ENCODE measurements around the gene ANKRD40. TPM values are rescaled to one million over a fixed set of nuclear protein-coding genes. Genes with fewer than 3 reads are reported as not detected.

Gene ANKRD40
- total RNA-seq (10 to 100 TPM; 35.5 to 39.5 TPM), polyA plus RNA-seq (1 to 10 TPM; 2.8 to 5.2 (median 4.3) TPM), total RNA-seq (48.9 to 124 (median 67.8) reads per million in 6 experiments)

GRCh38 chr17:50707289-50708049 lies at the start of gene ANKRD40:
ANKRD40 (minus strand) TSS chr17:50707914; CDS start chr17:50707654, 260 bp downstream.
- Mint-ChIP-seq H3K27ac (peak within 1 kb of the TSS; percentile 94 to 100 (median 98)), H3K4me3 (peak within 1 kb of the TSS; percentile 91 to 99 (median 96)), H3K27me3 (no peaks in the 10 kb centered on the region), H3K4me1 (peaks cover 24 to 62% (median 48%) of the 10 kb centered on the region in 4 donors), H3K9me3 (no peaks in the 10 kb centered on the region), H3K36me3 (peaks cover 0 to 24% (median 0%) of the 10 kb centered on the region in 3 donors)
- ATAC-seq (peak; percentile 79 to 86), DNase-seq (peak; percentile 78 to 95 (median 90))
- POLR2A ChIA-PET = interaction anchor here (0.7 to 5.9 kb wide), 9 partner anchors 10 to 1866 kb away, joined by 3 to 110 read pairs (median 4); partner anchors contain the start of genes LUC7L3 and TOB1

GRCh38 chr17:50754521-50754920 lies 46.8 kb upstream of the ANKRD40 start:
- DNase-seq (no peak), ATAC-seq (no peak)
- peak overlapping the region in 4 of 10 donors; percentile 11 to 42 (median 34) for H3K27ac Mint-ChIP-seq
- H3K27me3 Mint-ChIP-seq = no peaks in the 10 kb centered on the region
- H3K36me3 Mint-ChIP-seq = peaks cover 4 to 62% (median 4%) of the 10 kb centered on the region in 3 donors
- POLR2A ChIA-PET = no interaction called here
- no peaks in the 10 kb centered on the region for H3K9me3 Mint-ChIP-seq
- H3K4me3 Mint-ChIP-seq = no peak overlapping the region
- peaks cover 0 to 6% (median 3%) of the 10 kb centered on the region in 4 donors for H3K4me1 Mint-ChIP-seq

GRCh38 chr17:50749245-50749644 lies 41.5 kb upstream of the ANKRD40 start:
- POLR2A ChIA-PET = interaction anchor here (0.6 kb wide), 1 partner anchor 42 kb away, joined by 6 read pairs; no protein-coding TSS in a partner anchor
- Mint-ChIP-seq H3K9me3 (no peaks in the 10 kb centered on the region), H3K36me3 (peaks cover 4 to 96% (median 17%) of the 10 kb centered on the region in 3 donors), H3K27me3 (no peaks in the 10 kb centered on the region), H3K4me1 (peaks cover 0 to 7% (median 4%) of the 10 kb centered on the region in 4 donors), H3K4me3 (no peak overlapping the region), H3K27ac (peak overlapping the region in 3 of 10 donors; percentile 2 to 83 (median 81))
- DNase-seq (no peak), ATAC-seq (no peak)

GRCh38 chr17:50745631-50746030 lies 37.9 kb upstream of the ANKRD40 start:
- ATAC-seq (no peak), DNase-seq (no peak)
- H3K36me3 Mint-ChIP-seq = peaks cover 4 to 98% (median 20%) of the 10 kb centered on the region in 3 donors
- H3K27ac Mint-ChIP-seq = peak overlapping the region in 3 of 10 donors; percentile 5 to 24 (median 17)
- no peak overlapping the region for H3K4me3 Mint-ChIP-seq
- H3K9me3 Mint-ChIP-seq = no peaks in the 10 kb centered on the region
- H3K27me3 Mint-ChIP-seq = no peaks in the 10 kb centered on the region
- POLR2A ChIA-PET = interaction anchor here (0.5 kb wide), 1 partner anchor 32 kb away, joined by 3 read pairs; no protein-coding TSS in a partner anchor
- peaks cover 0 to 10% (median 6%) of the 10 kb centered on the region in 4 donors for H3K4me1 Mint-ChIP-seq

- Mint-ChIP-seq H3K4me1 (peaks cover 15 to 43% (median 37%) of the 10 kb centered on the region in 4 donors), H3K9me3 (no peaks in the 10 kb centered on the region), H3K4me3 (no peak overlapping the region), H3K27ac (peak overlapping the region in 5 of 10 donors; percentile 21 to 82 (median 52)), H3K27me3 (no peaks in the 10 kb centered on the region), H3K36me3 (peaks cover 6 to 83% (median 11%) of the 10 kb centered on the region in 3 donors)
- POLR2A ChIA-PET = no interaction called here
- ATAC-seq (no peak), DNase-seq (no peak)
Observed at GRCh38 chr17:50739098-50739497, 31.4 kb upstream of the ANKRD40 start.

GRCh38 chr17:50737118-50737698 lies 29.5 kb upstream of the ANKRD40 start:
- Mint-ChIP-seq H3K27ac (peak overlapping the region in 7 of 10 donors; percentile 14 to 56 (median 41)), H3K4me3 (no peak overlapping the region), H3K9me3 (no peaks in the 10 kb centered on the region), H3K27me3 (no peaks in the 10 kb centered on the region), H3K36me3 (peaks cover 6 to 77% (median 8%) of the 10 kb centered on the region in 3 donors), H3K4me1 (peaks cover 16 to 49% (median 45%) of the 10 kb centered on the region in 4 donors)
- POLR2A ChIA-PET = no interaction called here
- ATAC-seq (no peak), DNase-seq (no peak)

GRCh38 chr17:50735287-50735686 lies 27.6 kb upstream of the ANKRD40 start:
- POLR2A ChIA-PET = no interaction called here
- peak overlapping the region in 5 of 10 donors; percentile 27 to 90 (median 46) for H3K27ac Mint-ChIP-seq
- no peaks in the 10 kb centered on the region for H3K27me3 Mint-ChIP-seq
- DNase-seq (no peak), ATAC-seq (no peak)
- H3K4me3 Mint-ChIP-seq = peak overlapping the region in 6 of 10 donors; percentile 5 to 55 (median 18)
- H3K36me3 Mint-ChIP-seq = peaks cover 4 to 62% (median 6%) of the 10 kb centered on the region in 3 donors
- H3K9me3 Mint-ChIP-seq = no peaks in the 10 kb centered on the region
- H3K4me1 Mint-ChIP-seq = peaks cover 18 to 63% (median 61%) of the 10 kb centered on the region in 4 donors

- Mint-ChIP-seq H3K36me3 (peaks cover 0 to 40% (median 0%) of the 10 kb centered on the region in 3 donors), H3K4me1 (peaks cover 22 to 79% (median 66%) of the 10 kb centered on the region in 4 donors), H3K27me3 (no peaks in the 10 kb centered on the region), H3K27ac (peak overlapping the region; percentile 3 to 77 (median 46)), H3K9me3 (no peaks in the 10 kb centered on the region), H3K4me3 (peak overlapping the region in 8 of 10 donors; percentile 0 to 30 (median 12))
- DNase-seq (no peak), ATAC-seq (peak in 1 of 2 donors; percentile 20)
- POLR2A ChIA-PET = interaction anchor here (0.7 to 2.6 kb wide), 2 partner anchors 12 to 412 kb away, joined by 3 to 8 read pairs; partner anchors contain the start of gene LUC7L3
Observed at GRCh38 chr17:50731575-50732460, 24.1 kb upstream of the ANKRD40 start.

- peak overlapping the region in 3 of 10 donors; percentile 1 to 66 (median 29) for H3K27ac Mint-ChIP-seq
- H3K36me3 Mint-ChIP-seq = peaks cover 0 to 31% (median 0%) of the 10 kb centered on the region in 3 donors
- no peaks in the 10 kb centered on the region for H3K27me3 Mint-ChIP-seq
- POLR2A ChIA-PET = interaction anchor here (1.1 to 2.6 kb wide), 4 partner anchors 10 to 22 kb away, joined by 3 to 8 read pairs (median 4); partner anchors contain the start of genes ANKRD40 and LUC7L3
- H3K9me3 Mint-ChIP-seq = no peaks in the 10 kb centered on the region
- H3K4me3 Mint-ChIP-seq = peak overlapping the region in 7 of 10 donors; percentile 16 to 65 (median 31)
- DNase-seq = no peak
- ATAC-seq = no peak
- peaks cover 23 to 80% (median 61%) of the 10 kb centered on the region in 4 donors for H3K4me1 Mint-ChIP-seq
Observed at GRCh38 chr17:50728881-50729765, 21.4 kb upstream of the ANKRD40 start.

- peak overlapping the region in 3 of 10 donors; percentile 5 to 64 (median 38) for H3K4me3 Mint-ChIP-seq
- peaks cover 23 to 88% (median 65%) of the 10 kb centered on the region in 4 donors for H3K4me1 Mint-ChIP-seq
- peaks cover 0 to 29% (median 0%) of the 10 kb centered on the region in 3 donors for H3K36me3 Mint-ChIP-seq
- H3K9me3 Mint-ChIP-seq = no peaks in the 10 kb centered on the region
- ATAC-seq (no peak), DNase-seq (no peak)
- H3K27me3 Mint-ChIP-seq = no peaks in the 10 kb centered on the region
- POLR2A ChIA-PET = interaction anchor here (1.1 kb wide), 1 partner anchor 9 kb away, joined by 5 read pairs; the partner anchor contains the start of gene LUC7L3
- H3K27ac Mint-ChIP-seq = peak overlapping the region in 1 of 10 donors; percentile 66
Observed at GRCh38 chr17:50728112-50728429, 20.4 kb upstream of the ANKRD40 start.

Data from naive thymus-derived CD8-positive, alpha-beta T cell (primary cell).